Tibial nerve (tissue), 4 donors: Measurements from ENCODE around the gene NFKBIA. TPM values are rescaled to one million over a fixed set of nuclear protein-coding genes. Genes with fewer than 3 reads are reported as not detected.
A peak's percentile ranks its signal among the peaks of the same experiment; 100 is the strongest.

Experiments
- DNase-seq, 2 donors: peaks; one replicate each; pipeline ENCODE4 v3.0.0-alpha.2; 2019; ENCODE audit warnings: low spot score in 2 of 2
- H3K27ac ChIP-seq, 4 donors: fragments of 200-600 bp; sonication (generic) in 3 of 4; one replicate each; pipeline ENCODE4 v1.5.1; 2017 to 2019; ENCODE audit warnings: mild to moderate bottlenecking in 1 of 4
- H3K27me3 ChIP-seq, 2 donors: fragments of 200-600 bp; sonication (generic) in 1 of 2; one replicate each; pipeline versions ENCODE4 v1.5.1 to v1.6.0; 2017 to 2019
- H3K36me3 ChIP-seq, 3 donors: fragments of 200-600 bp; sonication (generic); one replicate each; pipeline ENCODE4 v1.5.1; 2018 to 2019
- H3K4me1 ChIP-seq, 4 donors: fragments of 200-600 bp; sonication (generic) in 3 of 4; one replicate each; pipeline ENCODE4 v1.5.1; 2017 to 2019
- H3K4me3 ChIP-seq, 4 donors: fragments of 200-600 bp; sonication (generic) in 3 of 4; one replicate each; pipeline ENCODE4 v1.5.1; 2017 to 2019; ENCODE audit warnings: mild to moderate bottlenecking in 1 of 4, moderate library complexity in 1 of 4
- H3K9me3 ChIP-seq, 4 donors: fragments of 200-600 bp; sonication (generic) in 3 of 4; one replicate each; pipeline ENCODE4 v1.5.1; 2017 to 2019
- EP300 ChIP-seq, 2 donors: sonication (generic); formaldehyde crosslinking; IDR thresholded peaks; one replicate each; pipeline ENCODE4 v1.6.1; 2017; ENCODE audit warnings: antibody characterized with exemption in 2 of 2, mild to moderate bottlenecking in 1 of 2
- POLR2A ChIP-seq, 2 donors: fragments of 450-650 bp; IDR thresholded peaks; one replicate each; pipeline ENCODE4 v1.6.1; 2017; ENCODE audit warnings: antibody characterized with exemption in 2 of 2, mild to moderate bottlenecking in 2 of 2, moderate library complexity in 2 of 2
- WGBS, 2 donors: methylation state at CpG; one replicate each; pipeline ENCODE4 v1.1.5; 2018; 5-methylcytosine and 5-hydroxymethylcytosine counted together
- total RNA-seq, 4 donors: library from RNA; depleted of rRNA; stranded (reverse); fragments of >200 nt; gene quantifications; one replicate each; pipeline ENCODE4 v1.1.0, GENCODE V29; 2016
- TF ChIP-seq, protein P1 (sequence below), 5 experiments: fragments of 200-600 bp in 3 of 5; fragments of 450-650 bp in 2 of 5; sonication (generic) in 3 of 5; IDR thresholded peaks; one replicate each; pipeline ENCODE4 v1.5.1; 2016 to 2019; ENCODE audit warnings: antibody characterized with exemption in 5 of 5, mild to moderate bottlenecking in 3 of 5, moderate library complexity in 2 of 5

The NFKBIA gene
- total RNA-seq, 4 donors from 2014 or later: 631 to 1,165 (median 930) TPM

- no peaks in the 10 kb centered on the region for H3K27me3 ChIP-seq
- peak overlapping the region in 1 of 4 donors; percentile 84 for H3K27ac ChIP-seq
- WGBS, 2 donors: 91 to 94% methylated on average over 14 of the region's 14 CpGs
Observed at GRCh38 chr14:35387713-35388579, 16.6 kb downstream of the NFKBIA start.

DNA sequence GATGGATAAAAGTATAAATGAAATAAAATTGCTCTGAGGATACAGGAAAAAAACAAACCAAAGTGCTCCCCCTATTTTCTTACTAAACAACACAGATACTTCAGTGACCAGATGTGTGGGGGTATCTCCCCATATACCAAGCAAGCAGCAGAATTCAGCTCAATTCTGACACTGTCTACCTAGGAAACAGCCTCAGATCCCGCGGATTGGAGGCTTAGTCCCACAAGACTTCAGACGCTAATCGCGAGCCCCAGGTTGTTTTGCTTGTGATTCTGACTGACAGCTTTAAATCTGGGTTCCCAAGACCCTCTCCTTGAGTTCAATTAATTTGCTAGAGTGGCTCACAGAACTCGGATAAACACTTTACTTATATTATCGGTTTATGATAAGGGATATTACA is 17.3 kb downstream of the NFKBIA start:
- Histone ChIP-seq H3K27ac (peak overlapping the region in 3 of 4 donors; percentile 71 to 90 (median 84)), H3K27me3 (no peaks in the 10 kb centered on the region), H3K4me1 (peaks cover 0 to 37% (median 29%) of the 10 kb centered on the region in 4 donors), H3K4me3 (no peak overlapping the region), H3K36me3 (no peaks in the 10 kb centered on the region), H3K9me3 (no peaks in the 10 kb centered on the region)
- WGBS, 2 donors: 94% methylated on average over 7 of the region's 7 CpGs
- TF ChIP-seq EP300 (IDR thresholded peaks at IDR 0.05): no peak
- TF ChIP-seq POLR2A (IDR thresholded peaks at IDR 0.05): no peak
- TF ChIP-seq, protein P1, sequence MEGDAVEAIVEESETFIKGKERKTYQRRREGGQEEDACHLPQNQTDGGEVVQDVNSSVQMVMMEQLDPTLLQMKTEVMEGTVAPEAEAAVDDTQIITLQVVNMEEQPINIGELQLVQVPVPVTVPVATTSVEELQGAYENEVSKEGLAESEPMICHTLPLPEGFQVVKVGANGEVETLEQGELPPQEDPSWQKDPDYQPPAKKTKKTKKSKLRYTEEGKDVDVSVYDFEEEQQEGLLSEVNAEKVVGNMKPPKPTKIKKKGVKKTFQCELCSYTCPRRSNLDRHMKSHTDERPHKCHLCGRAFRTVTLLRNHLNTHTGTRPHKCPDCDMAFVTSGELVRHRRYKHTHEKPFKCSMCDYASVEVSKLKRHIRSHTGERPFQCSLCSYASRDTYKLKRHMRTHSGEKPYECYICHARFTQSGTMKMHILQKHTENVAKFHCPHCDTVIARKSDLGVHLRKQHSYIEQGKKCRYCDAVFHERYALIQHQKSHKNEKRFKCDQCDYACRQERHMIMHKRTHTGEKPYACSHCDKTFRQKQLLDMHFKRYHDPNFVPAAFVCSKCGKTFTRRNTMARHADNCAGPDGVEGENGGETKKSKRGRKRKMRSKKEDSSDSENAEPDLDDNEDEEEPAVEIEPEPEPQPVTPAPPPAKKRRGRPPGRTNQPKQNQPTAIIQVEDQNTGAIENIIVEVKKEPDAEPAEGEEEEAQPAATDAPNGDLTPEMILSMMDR (IDR thresholded peaks at IDR 0.05): no peak
- no peak for DNase-seq

More at GRCh38 chr14:35387713-35388579, 16.6 kb downstream of the NFKBIA start:
- Histone ChIP-seq H3K36me3 (no peaks in the 10 kb centered on the region), H3K4me1 (peaks cover 0 to 37% (median 29%) of the 10 kb centered on the region in 4 donors), H3K4me3 (no peak overlapping the region), H3K9me3 (no peaks in the 10 kb centered on the region)
- no peak for DNase-seq
- TF ChIP-seq, protein P1 (IDR thresholded peaks at IDR 0.05): no peak
- TF ChIP-seq POLR2A (IDR thresholded peaks at IDR 0.05) (no peak), EP300 (IDR thresholded peaks at IDR 0.05) (no peak)

GRCh38 chr14:35386673-35387125 is 17.9 kb downstream of the NFKBIA start:
- 70 to 78% methylated on average over 12 of the region's 12 CpGs for WGBS, 2 donors
- Histone ChIP-seq H3K4me3 (no peak overlapping the region), H3K27ac (peak overlapping the region; percentile 66 to 90 (median 78)), H3K27me3 (no peaks in the 10 kb centered on the region), H3K36me3 (no peaks in the 10 kb centered on the region), H3K9me3 (no peaks in the 10 kb centered on the region), H3K4me1 (peaks cover 0 to 37% (median 28%) of the 10 kb centered on the region in 4 donors)
- DNase-seq: no peak
- peak in 1 of 2 donors; percentile 8 for TF ChIP-seq EP300 (IDR thresholded peaks at IDR 0.05)
- TF ChIP-seq, protein P1 (IDR thresholded peaks at IDR 0.05): no peak

DNA sequence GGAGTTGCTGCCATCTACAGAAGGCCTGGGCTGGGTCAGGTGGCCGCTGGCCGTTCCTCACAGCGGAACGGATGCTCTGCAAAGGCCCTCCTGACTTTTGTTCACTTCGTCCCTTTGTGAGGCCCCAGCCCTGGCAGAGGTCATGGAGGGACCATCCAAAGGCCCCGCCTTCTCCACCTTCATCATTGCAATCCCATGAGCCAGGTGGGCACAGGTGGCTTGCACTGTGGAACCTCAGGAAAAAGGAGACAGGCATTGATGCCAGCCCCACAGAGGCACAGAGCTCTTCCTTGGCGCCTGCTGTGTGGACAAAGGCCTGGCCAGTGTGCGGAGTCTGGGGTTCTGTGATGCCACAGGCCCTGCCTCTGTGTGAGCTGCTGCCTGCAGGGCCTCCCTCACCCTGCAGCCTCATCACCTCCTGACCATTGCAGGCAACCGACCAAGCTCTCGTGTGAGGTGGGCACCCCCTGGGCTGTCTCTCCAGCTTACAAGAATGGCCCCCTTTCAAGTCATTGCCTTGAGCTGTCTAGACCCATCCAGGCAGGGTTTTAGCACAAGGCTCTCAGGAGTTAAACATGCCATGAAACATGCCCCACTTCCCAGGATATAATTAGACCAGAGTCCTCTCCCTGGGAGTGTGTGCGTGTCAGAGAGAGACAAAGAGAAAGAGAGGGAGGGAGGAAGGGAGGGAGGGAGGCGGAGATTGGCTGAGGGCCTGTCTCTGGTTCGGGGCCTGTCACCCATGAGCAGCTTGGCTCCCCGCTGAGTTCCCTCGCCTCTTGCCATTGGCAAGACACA is 19.3 kb downstream of the NFKBIA start:
- Histone ChIP-seq H3K9me3 (no peaks in the 10 kb centered on the region), H3K4me1 (peaks cover 0 to 37% (median 24%) of the 10 kb centered on the region in 4 donors), H3K27ac (peak overlapping the region; percentile 66 to 90 (median 78)), H3K4me3 (no peak overlapping the region), H3K27me3 (no peaks in the 10 kb centered on the region), H3K36me3 (no peaks in the 10 kb centered on the region)
- TF ChIP-seq, protein P1 (IDR thresholded peaks at IDR 0.05): no peak
- TF ChIP-seq POLR2A (IDR thresholded peaks at IDR 0.05) (peak in 1 of 2 donors; percentile 53), EP300 (IDR thresholded peaks at IDR 0.05) (peak in 1 of 2 donors; percentile 80)
- DNase-seq: peak; percentile 65 to 74
- WGBS, 2 donors: 44 to 50% methylated on average over 10 to 15 of the region's 15 CpGs
